HEK293 (cell line): ENCODE data around the gene RHOBTB3.

Experiments
- CTCF ChIA-PET: fragments of 350-600 bp; formaldehyde crosslinking; extraction: SDS; loops from one replicate; lab custom pipeline; 2021; ENCODE audit warnings: antibody characterized with exemption; lab: Yijun Ruan, JAX
- POLR2A ChIA-PET: fragments of 300-600 bp; formaldehyde crosslinking; extraction: SDS; loops from one replicate; lab custom pipeline; 2020; ENCODE audit warnings: antibody characterized with exemption, inconsistent platforms; lab: Yijun Ruan, JAX
- H3K27ac ChIP-seq: fragments of 200-500 bp; sonication (Bioruptor generic); 2 replicates; pipeline ENCODE4 v1.5.1; 2014; ENCODE audit warnings: low read depth, low read length, control low read depth, inconsistent platforms; ENCODE audit errors: extremely low read depth
- H3K36me3 ChIP-seq, 2 experiments: fragments of 200-500 bp in 1 of 2; sonication (Bioruptor generic) in 1 of 2; 1 replicate in 1 of 2; 2 replicates in 1 of 2; pipeline ENCODE4 v1.5.1; 2014 to 2017; ENCODE audit warnings: inconsistent platforms in 2 of 2, low read length in 2 of 2; ENCODE audit not compliant: control insufficient read depth in 2 of 2, insufficient read depth in 1 of 2
- H3K4me1 ChIP-seq: fragments of 200-500 bp; sonication (Bioruptor generic); 2 replicates; pipeline ENCODE4 v1.5.1; 2014; ENCODE audit warnings: mild to moderate bottlenecking, low read length, inconsistent platforms; ENCODE audit not compliant: control insufficient read depth, insufficient read depth
- H3K4me3 ChIP-seq: 2 replicates; pipeline ENCODE4 v1.5.1; 2011; ENCODE audit warnings: low read depth, mild to moderate bottlenecking, control low read depth, low read length, moderate library complexity
- H3K9me3 ChIP-seq: fragments of 200-500 bp; sonication (Bioruptor generic); 2 replicates; pipeline ENCODE4 v1.5.1; 2014; ENCODE audit warnings: low read depth, low read length, inconsistent platforms; ENCODE audit not compliant: control insufficient read depth, insufficient read depth
- GLI2 ChIP-seq: fragments of 450-650 bp; formaldehyde crosslinking; IDR thresholded peaks from 2 replicates; pipeline ENCODE4; 2017; ENCODE audit warnings: missing biosample characterization, missing genetic modification characterization, low read depth, borderline replicate concordance
- HOXA7 ChIP-seq: sonication (generic); formaldehyde crosslinking; IDR thresholded peaks from 2 replicates; pipeline ENCODE4 v1.8.1; 2022; ENCODE audit warnings: missing genetic modification reagents, borderline replicate concordance
- OSR2 ChIP-seq: fragments of 450-650 bp; formaldehyde crosslinking; IDR thresholded peaks from 2 replicates; pipeline ENCODE4 v1.5.1; 2016; ENCODE audit warnings: missing biosample characterization, missing genetic modification characterization
- OVOL3 ChIP-seq: fragments of 450-650 bp; formaldehyde crosslinking; IDR thresholded peaks from 2 replicates; pipeline ENCODE4 v1.5.1; 2016; ENCODE audit warnings: missing biosample characterization, missing genetic modification characterization
- ZFP41 ChIP-seq: fragments of 450-650 bp; formaldehyde crosslinking; IDR thresholded peaks from 2 replicates; pipeline ENCODE4 v1.5.1; 2016; ENCODE audit warnings: missing biosample characterization, missing genetic modification characterization, borderline replicate concordance
- ZNF146 ChIP-seq: fragments of 450-650 bp; formaldehyde crosslinking; IDR thresholded peaks from 2 replicates; pipeline ENCODE4 v1.5.1; 2016; ENCODE audit warnings: missing biosample characterization, missing genetic modification characterization
- ZNF157 ChIP-seq: fragments of 450-650 bp; formaldehyde crosslinking; IDR thresholded peaks from 2 replicates; pipeline ENCODE4 v1.5.1; 2016; ENCODE audit warnings: missing biosample characterization, missing genetic modification characterization
- ZNF169 ChIP-seq: fragments of 450-650 bp; formaldehyde crosslinking; IDR thresholded peaks from 2 replicates; pipeline ENCODE4 v1.5.1; 2016; ENCODE audit warnings: missing biosample characterization, missing genetic modification characterization
- ZNF324 ChIP-seq: fragments of 450-650 bp; formaldehyde crosslinking; IDR thresholded peaks from 2 replicates; pipeline ENCODE4 v1.5.1; 2016; ENCODE audit warnings: missing biosample characterization, missing genetic modification characterization
- ZNF600 ChIP-seq: fragments of 450-650 bp; formaldehyde crosslinking; IDR thresholded peaks from 2 replicates; pipeline ENCODE4 v1.5.1; 2016; ENCODE audit warnings: missing biosample characterization, missing genetic modification characterization
- ZNF623 ChIP-seq: fragments of 450-650 bp; formaldehyde crosslinking; IDR thresholded peaks from 2 replicates; pipeline ENCODE4 v1.5.1; 2016; ENCODE audit warnings: missing biosample characterization, missing genetic modification characterization
- ZNF660 ChIP-seq: fragments of 450-650 bp; IDR thresholded peaks from 2 replicates; pipeline ENCODE4 v1.5.1; 2018; ENCODE audit warnings: missing biosample characterization, mild to moderate bottlenecking, missing genetic modification characterization
- ZNF664 ChIP-seq: fragments of 450-650 bp; formaldehyde crosslinking; IDR thresholded peaks from 2 replicates; pipeline ENCODE4 v1.5.1; 2016; ENCODE audit warnings: missing biosample characterization, missing genetic modification characterization
- ZNF707 ChIP-seq: fragments of 450-650 bp; formaldehyde crosslinking; IDR thresholded peaks from 2 replicates; pipeline ENCODE4 v1.5.1; 2016; ENCODE audit warnings: missing biosample characterization, missing genetic modification characterization
- ZNF768 ChIP-seq: fragments of 450-650 bp; formaldehyde crosslinking; IDR thresholded peaks from 2 replicates; pipeline ENCODE4 v1.5.1; 2018; ENCODE audit warnings: missing biosample characterization, mild to moderate bottlenecking, missing genetic modification characterization
- ZNF791 ChIP-seq: fragments of 450-650 bp; formaldehyde crosslinking; IDR thresholded peaks from 2 replicates; pipeline ENCODE4 v1.5.1; 2016; ENCODE audit warnings: missing biosample characterization, missing genetic modification characterization
- TF ChIP-seq, protein P1 (sequence below): fragments of 450-650 bp; formaldehyde crosslinking; IDR thresholded peaks from 2 replicates; pipeline ENCODE4 v1.5.1; 2017; ENCODE audit warnings: missing biosample characterization, missing genetic modification characterization
- TF ChIP-seq, protein P2 (sequence below): fragments of 450-650 bp; formaldehyde crosslinking; IDR thresholded peaks from 2 replicates; pipeline ENCODE4 v1.5.1; 2016; ENCODE audit warnings: missing biosample characterization, missing genetic modification characterization
- TF ChIP-seq, protein P3 (sequence below): fragments of 450-650 bp; formaldehyde crosslinking; IDR thresholded peaks from 2 replicates; pipeline ENCODE4 v1.5.1; 2016; ENCODE audit warnings: missing biosample characterization, missing genetic modification characterization
- TF ChIP-seq, protein P4 (sequence below): IDR thresholded peaks from 2 replicates; pipeline ENCODE4 v1.6.1; 2011; ENCODE audit warnings: mild to moderate bottlenecking, low read depth, low read length, borderline replicate concordance
- TF ChIP-seq, protein P5 (sequence below): fragments of 450-650 bp; formaldehyde crosslinking; IDR thresholded peaks from 2 replicates; pipeline ENCODE4 v1.5.1; 2016; ENCODE audit warnings: missing biosample characterization, missing genetic modification characterization, borderline replicate concordance
- TF ChIP-seq, protein P6 (sequence below): fragments of 450-650 bp; formaldehyde crosslinking; IDR thresholded peaks from 2 replicates; pipeline ENCODE4 v1.5.1; 2016; ENCODE audit warnings: missing biosample characterization, missing genetic modification characterization

The RHOBTB3 gene

DNA sequence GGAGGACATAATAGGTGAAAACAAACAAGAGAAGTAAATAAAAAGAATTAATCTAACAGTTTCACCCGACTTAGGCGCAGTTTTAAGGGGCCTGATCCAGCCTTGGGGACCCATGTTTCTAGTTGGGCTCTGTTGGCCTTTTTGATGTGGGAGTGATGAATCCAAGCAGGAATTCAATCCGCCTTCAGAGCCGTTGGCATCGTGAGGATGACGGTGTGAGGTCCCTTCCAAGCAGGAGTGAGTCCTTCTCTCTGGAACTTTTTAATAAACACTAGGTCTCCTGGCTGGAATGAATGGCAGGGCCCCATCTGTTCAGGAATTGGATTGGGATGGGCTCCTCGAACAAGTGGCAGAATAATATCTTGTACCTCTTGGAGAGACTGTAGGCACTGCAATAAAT is 22.3 kb upstream of the RHOBTB3 start (continued):
- TF ChIP-seq, protein P1, sequence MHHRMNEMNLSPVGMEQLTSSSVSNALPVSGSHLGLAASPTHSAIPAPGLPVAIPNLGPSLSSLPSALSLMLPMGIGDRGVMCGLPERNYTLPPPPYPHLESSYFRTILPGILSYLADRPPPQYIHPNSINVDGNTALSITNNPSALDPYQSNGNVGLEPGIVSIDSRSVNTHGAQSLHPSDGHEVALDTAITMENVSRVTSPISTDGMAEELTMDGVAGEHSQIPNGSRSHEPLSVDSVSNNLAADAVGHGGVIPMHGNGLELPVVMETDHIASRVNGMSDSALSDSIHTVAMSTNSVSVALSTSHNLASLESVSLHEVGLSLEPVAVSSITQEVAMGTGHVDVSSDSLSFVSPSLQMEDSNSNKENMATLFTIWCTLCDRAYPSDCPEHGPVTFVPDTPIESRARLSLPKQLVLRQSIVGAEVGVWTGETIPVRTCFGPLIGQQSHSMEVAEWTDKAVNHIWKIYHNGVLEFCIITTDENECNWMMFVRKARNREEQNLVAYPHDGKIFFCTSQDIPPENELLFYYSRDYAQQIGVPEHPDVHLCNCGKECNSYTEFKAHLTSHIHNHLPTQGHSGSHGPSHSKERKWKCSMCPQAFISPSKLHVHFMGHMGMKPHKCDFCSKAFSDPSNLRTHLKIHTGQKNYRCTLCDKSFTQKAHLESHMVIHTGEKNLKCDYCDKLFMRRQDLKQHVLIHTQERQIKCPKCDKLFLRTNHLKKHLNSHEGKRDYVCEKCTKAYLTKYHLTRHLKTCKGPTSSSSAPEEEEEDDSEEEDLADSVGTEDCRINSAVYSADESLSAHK (tag by site-specific recombination) = no peak
- no peak for TF ChIP-seq ZNF623 (tag by site-specific recombination)
- no peak for TF ChIP-seq ZNF664
- TF ChIP-seq, protein P2, sequence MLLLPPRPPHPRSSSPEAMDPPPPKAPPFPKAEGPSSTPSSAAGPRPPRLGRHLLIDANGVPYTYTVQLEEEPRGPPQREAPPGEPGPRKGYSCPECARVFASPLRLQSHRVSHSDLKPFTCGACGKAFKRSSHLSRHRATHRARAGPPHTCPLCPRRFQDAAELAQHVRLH = no peak
- no peak for TF ChIP-seq ZNF660 (tag by site-specific recombination)
- no peak for TF ChIP-seq ZNF157 (tag by site-specific recombination)
- no peak for TF ChIP-seq ZNF707 (tag by site-specific recombination)
- no peak for TF ChIP-seq OVOL3
- TF ChIP-seq, all 188 proteins: peak for 0

DNA sequence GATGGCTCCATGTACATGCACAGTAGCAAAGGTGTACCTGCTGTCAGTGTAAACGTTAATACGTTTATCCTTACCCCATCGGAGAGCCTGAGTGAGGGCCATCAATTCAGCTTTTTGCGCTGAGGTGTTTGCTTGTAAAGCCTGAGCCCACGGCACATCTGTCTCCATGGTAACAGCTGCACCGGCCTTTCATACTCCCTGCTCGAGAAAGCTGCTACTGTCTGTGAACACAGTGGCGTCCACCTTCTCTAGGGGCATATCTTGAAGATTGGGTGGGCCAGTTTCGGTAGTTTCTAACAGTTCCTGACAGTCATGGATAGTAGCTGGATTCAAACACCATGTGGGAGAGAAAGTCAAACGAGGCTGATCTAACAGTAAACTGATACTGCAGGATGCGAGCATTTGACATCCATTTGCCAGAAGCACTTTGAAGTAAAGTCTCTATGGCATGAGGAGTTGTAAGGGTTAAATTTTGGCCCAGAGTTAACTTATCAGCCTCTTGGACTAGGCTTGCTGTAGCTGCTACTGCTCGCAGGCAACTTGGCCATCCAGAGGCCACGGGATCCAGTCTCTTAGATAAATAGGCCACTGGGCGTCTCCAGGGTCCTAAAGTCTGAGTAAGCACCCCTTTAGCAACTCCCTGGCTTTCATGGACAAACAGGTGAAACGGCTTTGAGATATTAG is 21.0 kb upstream of the RHOBTB3 start:
- Histone ChIP-seq H3K27ac (peak overlapping the region; percentile 50; the same call in 1 of the 2 replicates), H3K9me3 (no peaks in the 10 kb centered on the region), H3K4me3 (no peak overlapping the region), H3K36me3 (no peaks in the 10 kb centered on the region), H3K4me1 (peaks cover 4% of the 10 kb centered on the region; the same call in 1 of the 2 replicates)
- ChIA-PET POLR2A (interaction anchor here (0.7 to 3.5 kb wide), 3 partner anchors 21 to 114 kb away, joined by 3 to 26 read pairs (median 6); partner anchors contain the start of genes RFESD and RHOBTB3), CTCF (interaction anchor here (0.6 to 2.3 kb wide), 3 partner anchors 26 to 63 kb away, joined by 3 to 11 read pairs (median 4); no protein-coding TSS in a partner anchor)
- TF ChIP-seq OSR2 (tag by site-specific recombination) = peak; percentile 83
- TF ChIP-seq GLI2 (tag by site-specific recombination) = no peak
- TF ChIP-seq ZNF169 = no peak
- no peak for TF ChIP-seq ZNF768 (tag by site-specific recombination)
- TF ChIP-seq ZNF146 (tag by site-specific recombination) = no peak
- no peak for TF ChIP-seq ZNF324 (tag by site-specific recombination)
- no peak for TF ChIP-seq ZNF791 (tag by site-specific recombination)
- TF ChIP-seq HOXA7 (CRISPR knock-in tag) = no peak
- TF ChIP-seq, protein P3, sequence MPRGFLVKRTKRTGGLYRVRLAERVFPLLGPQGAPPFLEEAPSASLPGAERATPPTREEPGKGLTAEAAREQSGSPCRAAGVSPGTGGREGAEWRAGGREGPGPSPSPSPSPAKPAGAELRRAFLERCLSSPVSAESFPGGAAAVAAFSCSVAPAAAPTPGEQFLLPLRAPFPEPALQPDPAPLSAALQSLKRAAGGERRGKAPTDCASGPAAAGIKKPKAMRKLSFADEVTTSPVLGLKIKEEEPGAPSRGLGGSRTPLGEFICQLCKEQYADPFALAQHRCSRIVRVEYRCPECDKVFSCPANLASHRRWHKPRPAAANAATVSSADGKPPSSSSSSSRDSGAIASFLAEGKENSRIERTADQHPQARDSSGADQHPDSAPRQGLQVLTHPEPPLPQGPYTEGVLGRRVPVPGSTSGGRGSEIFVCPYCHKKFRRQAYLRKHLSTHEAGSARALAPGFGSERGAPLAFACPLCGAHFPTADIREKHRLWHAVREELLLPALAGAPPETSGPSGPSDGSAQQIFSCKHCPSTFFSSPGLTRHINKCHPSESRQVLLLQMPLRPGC (tag by site-specific recombination) = no peak
- no peak for TF ChIP-seq ZNF600 (tag by site-specific recombination)
- TF ChIP-seq, protein P4, sequence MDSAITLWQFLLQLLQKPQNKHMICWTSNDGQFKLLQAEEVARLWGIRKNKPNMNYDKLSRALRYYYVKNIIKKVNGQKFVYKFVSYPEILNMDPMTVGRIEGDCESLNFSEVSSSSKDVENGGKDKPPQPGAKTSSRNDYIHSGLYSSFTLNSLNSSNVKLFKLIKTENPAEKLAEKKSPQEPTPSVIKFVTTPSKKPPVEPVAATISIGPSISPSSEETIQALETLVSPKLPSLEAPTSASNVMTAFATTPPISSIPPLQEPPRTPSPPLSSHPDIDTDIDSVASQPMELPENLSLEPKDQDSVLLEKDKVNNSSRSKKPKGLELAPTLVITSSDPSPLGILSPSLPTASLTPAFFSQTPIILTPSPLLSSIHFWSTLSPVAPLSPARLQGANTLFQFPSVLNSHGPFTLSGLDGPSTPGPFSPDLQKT = no peak
- TF ChIP-seq ZFP41 (tag by site-specific recombination) = no peak
- TF ChIP-seq, protein P5, sequence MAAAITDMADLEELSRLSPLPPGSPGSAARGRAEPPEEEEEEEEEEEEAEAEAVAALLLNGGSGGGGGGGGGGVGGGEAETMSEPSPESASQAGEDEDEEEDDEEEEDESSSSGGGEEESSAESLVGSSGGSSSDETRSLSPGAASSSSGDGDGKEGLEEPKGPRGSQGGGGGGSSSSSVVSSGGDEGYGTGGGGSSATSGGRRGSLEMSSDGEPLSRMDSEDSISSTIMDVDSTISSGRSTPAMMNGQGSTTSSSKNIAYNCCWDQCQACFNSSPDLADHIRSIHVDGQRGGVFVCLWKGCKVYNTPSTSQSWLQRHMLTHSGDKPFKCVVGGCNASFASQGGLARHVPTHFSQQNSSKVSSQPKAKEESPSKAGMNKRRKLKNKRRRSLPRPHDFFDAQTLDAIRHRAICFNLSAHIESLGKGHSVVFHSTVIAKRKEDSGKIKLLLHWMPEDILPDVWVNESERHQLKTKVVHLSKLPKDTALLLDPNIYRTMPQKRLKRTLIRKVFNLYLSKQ (tag by site-specific recombination) = no peak
- TF ChIP-seq, protein P6, sequence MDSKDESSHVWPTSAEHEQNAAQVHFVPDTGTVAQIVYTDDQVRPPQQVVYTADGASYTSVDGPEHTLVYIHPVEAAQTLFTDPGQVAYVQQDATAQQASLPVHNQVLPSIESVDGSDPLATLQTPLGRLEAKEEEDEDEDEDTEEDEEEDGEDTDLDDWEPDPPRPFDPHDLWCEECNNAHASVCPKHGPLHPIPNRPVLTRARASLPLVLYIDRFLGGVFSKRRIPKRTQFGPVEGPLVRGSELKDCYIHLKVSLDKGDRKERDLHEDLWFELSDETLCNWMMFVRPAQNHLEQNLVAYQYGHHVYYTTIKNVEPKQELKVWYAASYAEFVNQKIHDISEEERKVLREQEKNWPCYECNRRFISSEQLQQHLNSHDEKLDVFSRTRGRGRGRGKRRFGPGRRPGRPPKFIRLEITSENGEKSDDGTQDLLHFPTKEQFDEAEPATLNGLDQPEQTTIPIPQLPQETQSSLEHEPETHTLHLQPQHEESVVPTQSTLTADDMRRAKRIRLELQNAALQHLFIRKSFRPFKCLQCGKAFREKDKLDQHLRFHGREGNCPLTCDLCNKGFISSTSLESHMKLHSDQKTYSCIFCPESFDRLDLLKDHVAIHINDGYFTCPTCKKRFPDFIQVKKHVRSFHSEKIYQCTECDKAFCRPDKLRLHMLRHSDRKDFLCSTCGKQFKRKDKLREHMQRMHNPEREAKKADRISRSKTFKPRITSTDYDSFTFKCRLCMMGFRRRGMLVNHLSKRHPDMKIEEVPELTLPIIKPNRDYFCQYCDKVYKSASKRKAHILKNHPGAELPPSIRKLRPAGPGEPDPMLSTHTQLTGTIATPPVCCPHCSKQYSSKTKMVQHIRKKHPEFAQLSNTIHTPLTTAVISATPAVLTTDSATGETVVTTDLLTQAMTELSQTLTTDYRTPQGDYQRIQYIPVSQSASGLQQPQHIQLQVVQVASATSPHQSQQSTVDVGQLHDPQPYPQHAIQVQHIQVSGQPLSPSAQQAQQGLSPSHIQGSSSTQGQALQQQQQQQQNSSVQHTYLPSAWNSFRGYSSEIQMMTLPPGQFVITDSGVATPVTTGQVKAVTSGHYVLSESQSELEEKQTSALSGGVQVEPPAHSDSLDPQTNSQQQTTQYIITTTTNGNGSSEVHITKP = 0 out of 2 replicates have a peak, but pooled peaks have one; percentile 23
